MCF 10A (cell line): ENCODE results near the gene PLEKHB1. TPM values are rescaled to one million over a fixed set of nuclear protein-coding genes. Genes with fewer than 3 reads are reported as not detected.

ENCODE experiments used
- BruUV-seq: library from RNA; stranded (reverse); fragments of 400-500 nt; replicated peaks from 2 replicates; lab custom pipeline; 2021; lab: Mats Ljungman, UMichigan
- CTCF ChIA-PET: fragments of 300-600 bp; sonication (Branson Sonifier 250); formaldehyde crosslinking; extraction: SDS; loops from one replicate; lab custom pipeline; 2021; ENCODE audit warnings: antibody characterized with exemption, inconsistent platforms; lab: Yijun Ruan, JAX
- POLR2A ChIA-PET: fragments of 300-600, 350-650 bp; sonication (Branson Sonifier 250); formaldehyde crosslinking; extraction: SDS; loops from one replicate; lab custom pipeline; 2020; ENCODE audit warnings: antibody characterized with exemption, inconsistent platforms; lab: Yijun Ruan, JAX
- DNase-seq: peaks from one replicate; pipeline ENCODE4 v3.0.0-alpha.2; 2018; ENCODE audit not compliant: unreplicated experiment
- H3K27ac Mint-ChIP-seq: one replicate; pipeline ENCODE4 v1.8.0; 2022; ENCODE audit warnings: mild to moderate bottlenecking, low read depth, mixed read lengths; ENCODE audit not compliant: unreplicated experiment
- H3K27me3 Mint-ChIP-seq: one replicate; pipeline ENCODE4 v1.8.0; 2022; ENCODE audit warnings: mixed read lengths; ENCODE audit not compliant: insufficient read depth, unreplicated experiment
- H3K36me3 Mint-ChIP-seq: one replicate; pipeline ENCODE4 v1.8.0; 2022; ENCODE audit warnings: mild to moderate bottlenecking, moderate library complexity, mixed read lengths; ENCODE audit not compliant: insufficient read depth, unreplicated experiment
- H3K4me1 Mint-ChIP-seq: one replicate; pipeline ENCODE4 v1.8.0; 2022; ENCODE audit warnings: mixed read lengths; ENCODE audit not compliant: insufficient read depth, unreplicated experiment
- H3K4me3 Mint-ChIP-seq: one replicate; pipeline ENCODE4 v1.8.0; 2022; ENCODE audit warnings: mild to moderate bottlenecking, moderate library complexity, mixed read lengths; ENCODE audit not compliant: unreplicated experiment
- H3K9me3 Mint-ChIP-seq: one replicate; pipeline ENCODE4 v1.8.0; 2022; ENCODE audit warnings: mixed read lengths; ENCODE audit not compliant: unreplicated experiment
- intact Hi-C: fragments of 100-400 bp; cut with micrococcal nuclease; formaldehyde crosslinking; loops from 2 replicates; pipeline ENCODE4 v1.14.1; 2022
- total RNA-seq: library from RNA; stranded (reverse); gene quantifications from 2 replicates; pipeline ENCODE4 v1.2.3, GENCODE V29; 2022
- TF ChIP-seq, protein P1 (sequence below): fragments of 200-600 bp; IDR thresholded peaks from one replicate; pipeline ENCODE4 v1.8.0; 2022; ENCODE audit warnings: antibody characterized with exemption, mild to moderate bottlenecking; ENCODE audit not compliant: unreplicated experiment

PLEKHB1 gene
- total RNA-seq, 1 experiment from 2014 or later = not detected

- no TSS peak for BruUV-seq
- no peak for DNase-seq
- H3K36me3 Mint-ChIP-seq = no peaks in the 10 kb centered on the region
Observed at GRCh38 chr11:73659961-73660360, 13.6 kb downstream of the PLEKHB1 start.

DNA sequence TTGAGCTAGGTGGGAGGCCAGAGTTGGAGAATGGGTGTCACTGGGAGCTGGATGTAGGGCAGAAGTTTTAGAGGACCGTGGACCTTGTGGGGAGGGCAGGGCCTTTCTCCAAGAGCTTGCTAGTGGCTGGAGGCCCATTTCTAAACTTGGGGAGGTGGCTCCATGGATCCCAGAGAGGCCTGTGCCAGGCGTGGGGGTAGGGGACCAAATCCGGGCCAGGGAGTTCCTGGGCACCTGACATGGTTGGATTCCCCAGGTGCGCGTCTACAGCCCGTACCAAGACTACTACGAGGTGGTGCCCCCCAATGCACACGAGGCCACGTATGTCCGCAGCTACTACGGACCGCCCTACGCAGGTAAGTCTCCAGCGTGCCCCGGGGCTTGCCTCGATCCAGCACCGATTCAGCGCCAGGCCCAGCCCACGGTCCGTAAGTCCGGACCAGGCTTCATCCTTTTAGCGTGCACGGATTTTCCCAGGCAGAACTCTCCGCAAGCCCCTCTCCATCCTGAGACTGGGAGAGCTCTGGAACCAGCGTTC, 14.2 kb downstream of the PLEKHB1 start:
- H3K27ac Mint-ChIP-seq = no peak overlapping the region
- TF ChIP-seq, protein P1, sequence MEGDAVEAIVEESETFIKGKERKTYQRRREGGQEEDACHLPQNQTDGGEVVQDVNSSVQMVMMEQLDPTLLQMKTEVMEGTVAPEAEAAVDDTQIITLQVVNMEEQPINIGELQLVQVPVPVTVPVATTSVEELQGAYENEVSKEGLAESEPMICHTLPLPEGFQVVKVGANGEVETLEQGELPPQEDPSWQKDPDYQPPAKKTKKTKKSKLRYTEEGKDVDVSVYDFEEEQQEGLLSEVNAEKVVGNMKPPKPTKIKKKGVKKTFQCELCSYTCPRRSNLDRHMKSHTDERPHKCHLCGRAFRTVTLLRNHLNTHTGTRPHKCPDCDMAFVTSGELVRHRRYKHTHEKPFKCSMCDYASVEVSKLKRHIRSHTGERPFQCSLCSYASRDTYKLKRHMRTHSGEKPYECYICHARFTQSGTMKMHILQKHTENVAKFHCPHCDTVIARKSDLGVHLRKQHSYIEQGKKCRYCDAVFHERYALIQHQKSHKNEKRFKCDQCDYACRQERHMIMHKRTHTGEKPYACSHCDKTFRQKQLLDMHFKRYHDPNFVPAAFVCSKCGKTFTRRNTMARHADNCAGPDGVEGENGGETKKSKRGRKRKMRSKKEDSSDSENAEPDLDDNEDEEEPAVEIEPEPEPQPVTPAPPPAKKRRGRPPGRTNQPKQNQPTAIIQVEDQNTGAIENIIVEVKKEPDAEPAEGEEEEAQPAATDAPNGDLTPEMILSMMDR = no peak
- POLR2A ChIA-PET = interaction anchor here (0.7 to 2.5 kb wide), 6 partner anchors 11 to 310 kb away, joined by 3 to 11 read pairs (median 4); no protein-coding TSS in a partner anchor
- no peaks in the 10 kb centered on the region for H3K27me3 Mint-ChIP-seq
- no peak for DNase-seq
- intact Hi-C loops = loop anchor here (1.0 kb wide), 5 partner anchors 35 to 353 kb away; no protein-coding TSS in a partner anchor
- no peak overlapping the region for H3K4me3 Mint-ChIP-seq
- CTCF ChIA-PET = interaction anchor here (0.6 to 5.2 kb wide), 49 partner anchors 10 to 912 kb away, joined by 3 to 82 read pairs (median 4); no protein-coding TSS in a partner anchor
- BruUV-seq = no TSS peak
- H3K4me1 Mint-ChIP-seq = no peaks in the 10 kb centered on the region
- no peaks in the 10 kb centered on the region for H3K36me3 Mint-ChIP-seq
- H3K9me3 Mint-ChIP-seq = no peaks in the 10 kb centered on the region

More at GRCh38 chr11:73659961-73660360, 13.6 kb downstream of the PLEKHB1 start:
- no peak overlapping the region for H3K4me3 Mint-ChIP-seq
- intact Hi-C loops = no loop called here
- CTCF ChIA-PET = interaction anchor here (0.5 to 5.2 kb wide), 35 partner anchors 11 to 366 kb away, joined by 3 to 82 read pairs (median 4); no protein-coding TSS in a partner anchor
- TF ChIP-seq, protein P1 = no peak
- H3K27ac Mint-ChIP-seq = no peak overlapping the region
- H3K9me3 Mint-ChIP-seq = no peaks in the 10 kb centered on the region
- H3K27me3 Mint-ChIP-seq = no peaks in the 10 kb centered on the region
- H3K4me1 Mint-ChIP-seq = no peaks in the 10 kb centered on the region
- POLR2A ChIA-PET = interaction anchor here (0.6 to 2.5 kb wide), 4 partner anchors 17 to 314 kb away, joined by 3 to 11 read pairs (median 4); no protein-coding TSS in a partner anchor

- H3K36me3 Mint-ChIP-seq = no peaks in the 10 kb centered on the region
- BruUV-seq = no TSS peak
- peak; percentile 87 for DNase-seq
- no peaks in the 10 kb centered on the region for H3K4me1 Mint-ChIP-seq
- H3K4me3 Mint-ChIP-seq = no peak overlapping the region
- ChIA-PET CTCF (interaction anchor here (0.6 to 5.2 kb wide), 51 partner anchors 10 to 913 kb away, joined by 3 to 82 read pairs (median 4); no protein-coding TSS in a partner anchor), POLR2A (interaction anchor here (0.7 to 2.5 kb wide), 6 partner anchors 10 to 310 kb away, joined by 3 to 11 read pairs (median 4); no protein-coding TSS in a partner anchor)
- no peak overlapping the region for H3K27ac Mint-ChIP-seq
- TF ChIP-seq, protein P1 = peak; percentile 94
- intact Hi-C loops = loop anchor here (1.0 kb wide), 5 partner anchors 36 to 354 kb away; no protein-coding TSS in a partner anchor
- no peaks in the 10 kb centered on the region for H3K9me3 Mint-ChIP-seq
- no peaks in the 10 kb centered on the region for H3K27me3 Mint-ChIP-seq
Observed at GRCh38 chr11:73661035-73661628, 14.8 kb downstream of the PLEKHB1 start.
